ENCODE measurements around the gene LEKR1.
"Not testable (repeated sequence)": the region's sequence is repeated elsewhere in the genome, so short reads cannot be mapped to it uniquely, and the experiment has no call there.

The LEKR1 gene

DNA sequence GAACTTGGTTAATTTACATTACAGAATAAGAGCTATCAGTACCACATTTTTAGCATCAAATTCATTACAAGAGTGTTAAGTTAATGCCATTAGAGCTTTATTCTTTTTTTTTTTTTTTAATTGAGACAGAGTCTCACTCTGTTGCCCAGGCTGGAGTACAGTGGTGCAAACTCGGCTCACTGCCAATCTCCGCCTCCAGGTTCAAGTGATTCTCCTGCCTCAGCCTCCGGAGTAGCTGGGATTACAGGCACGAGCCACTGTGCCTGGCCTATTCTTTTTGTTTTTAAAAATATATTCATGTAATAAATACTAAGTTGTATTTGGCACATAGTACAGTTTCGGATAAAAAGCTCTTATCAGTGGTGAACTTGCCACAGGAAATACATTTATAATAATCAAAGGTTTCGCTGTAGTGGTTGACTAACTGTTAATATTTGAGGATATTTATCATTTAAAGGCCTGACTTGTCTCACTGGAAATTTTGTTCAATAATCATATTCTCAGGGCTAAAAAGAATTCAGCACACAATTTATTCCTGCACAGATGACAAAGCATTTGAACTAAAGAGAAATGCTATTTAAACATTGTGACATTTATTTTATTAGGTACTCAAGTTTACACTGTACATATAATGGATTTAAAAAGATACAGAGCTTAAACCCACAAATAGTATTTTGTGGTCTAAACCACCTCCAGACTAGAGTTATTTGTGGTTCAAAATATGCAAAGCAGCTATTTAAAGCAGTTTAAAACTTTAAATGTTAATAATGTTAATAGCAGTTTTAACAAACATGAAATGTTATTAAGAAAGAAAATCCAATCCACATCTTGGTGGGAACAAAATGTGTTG is 6.1 kb upstream of the LEKR1 start:
- no peaks in the 10 kb centered on the region for H3K9me3 ChIP-seq (ENCODE audit: control insufficient read depth, low read length)
- H3K4me1 ChIP-seq (ENCODE audit: control insufficient read depth, insufficient read depth, low read length, poor library complexity, severe bottlenecking), result peaks cover 22% of the 10 kb centered on the region
- no CpG with 5 or more reads among the region's 6 CpGs for WGBS, 2 experiments (ENCODE audit: insufficient coverage in 2 of 2)
- no peak overlapping the region for H3K4me3 ChIP-seq (ENCODE audit: extremely low read depth, insufficient read depth, low read length, poor library complexity, severe bottlenecking)
- H3K36me3 ChIP-seq (ENCODE audit: control insufficient read depth, insufficient read depth, low read length), result no peaks in the 10 kb centered on the region
- no peak overlapping the region for H3K27ac ChIP-seq (ENCODE audit: low read depth, low read length, severe bottlenecking)

DNA sequence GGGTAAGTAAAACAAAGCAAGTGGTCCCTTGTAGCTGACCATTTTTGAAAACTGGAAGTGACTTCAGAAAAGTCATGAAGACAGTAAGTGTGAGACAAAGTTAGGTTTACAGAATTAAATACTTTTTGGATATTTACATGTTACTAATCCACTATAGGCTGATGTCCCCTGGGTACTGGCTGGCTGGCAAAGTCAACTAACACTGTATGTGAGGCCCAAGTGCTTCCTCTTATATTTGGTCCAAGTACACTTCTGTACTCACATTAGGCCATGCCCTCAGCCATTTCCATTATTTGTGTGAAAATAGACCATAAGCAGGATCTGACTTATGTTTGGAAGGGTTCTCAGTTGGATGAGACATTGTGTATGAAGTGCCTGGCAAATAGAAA is 5.5 kb upstream of the LEKR1 start:
- peaks cover 22% of the 10 kb centered on the region for H3K4me1 ChIP-seq (ENCODE audit: control insufficient read depth, insufficient read depth, low read length, poor library complexity, severe bottlenecking)
- no peaks in the 10 kb centered on the region for H3K36me3 ChIP-seq (ENCODE audit: control insufficient read depth, insufficient read depth, low read length)
- no peaks in the 10 kb centered on the region for H3K9me3 ChIP-seq (ENCODE audit: control insufficient read depth, low read length)
- no peak overlapping the region for H3K4me3 ChIP-seq (ENCODE audit: extremely low read depth, insufficient read depth, low read length, poor library complexity, severe bottlenecking)
- H3K27ac ChIP-seq (ENCODE audit: low read depth, low read length, severe bottlenecking), result no peak overlapping the region

DNA sequence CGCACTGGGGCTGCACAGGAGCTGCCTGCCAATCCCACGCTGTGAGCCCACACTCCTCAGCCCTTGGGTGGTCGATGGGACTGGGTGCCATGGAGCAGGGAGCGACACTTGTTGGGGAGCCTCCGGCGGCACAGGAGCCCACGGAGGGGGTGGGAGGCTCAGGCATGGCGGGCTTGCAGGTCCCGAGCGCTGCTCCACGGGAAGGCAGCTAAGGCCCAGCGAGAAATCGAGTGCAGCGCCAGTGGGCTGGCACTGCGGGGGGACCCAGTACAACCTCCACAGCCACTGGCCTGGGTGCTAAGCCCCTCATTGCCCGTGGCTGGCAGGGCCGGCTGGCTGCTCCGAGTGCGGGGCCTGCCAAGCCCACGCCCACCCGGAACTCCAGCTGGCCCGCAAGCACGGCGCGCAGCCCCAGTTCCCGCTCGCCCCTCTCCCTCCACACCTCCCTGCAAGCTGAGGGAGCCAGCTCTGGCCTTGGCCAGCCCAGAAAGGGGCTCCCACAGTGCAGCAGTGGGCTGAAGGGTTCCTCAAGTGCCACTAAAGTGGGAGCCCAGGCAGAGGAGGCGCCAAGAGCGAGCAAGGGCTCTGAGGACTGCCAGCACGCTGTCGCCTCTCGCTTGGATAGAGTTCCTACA is 3.4 kb upstream of the LEKR1 start:
- not testable (repeated sequence) for H3K27ac ChIP-seq (ENCODE audit: low read depth, low read length, severe bottlenecking); H3K36me3 ChIP-seq (ENCODE audit: control insufficient read depth, insufficient read depth, low read length); H3K9me3 ChIP-seq (ENCODE audit: control insufficient read depth, low read length); H3K4me3 ChIP-seq (ENCODE audit: extremely low read depth, insufficient read depth, low read length, poor library complexity, severe bottlenecking)
- 93 to 98% methylated on average over 14 to 15 of the region's 32 CpGs for WGBS, 2 experiments (ENCODE audit: insufficient coverage in 2 of 2)
- peaks cover 23% of the 10 kb centered on the region for H3K4me1 ChIP-seq (ENCODE audit: control insufficient read depth, insufficient read depth, low read length, poor library complexity, severe bottlenecking)

- 22 to 60% methylated on average over 4 to 7 of the region's 8 CpGs for WGBS, 2 experiments (ENCODE audit: insufficient coverage in 2 of 2)
- H3K9me3 ChIP-seq (ENCODE audit: control insufficient read depth, low read length), result no peaks in the 10 kb centered on the region
- H3K27ac ChIP-seq (ENCODE audit: low read depth, low read length, severe bottlenecking), result peak overlapping the region; percentile 96
- peak overlapping the region; percentile 50 for H3K4me3 ChIP-seq (ENCODE audit: extremely low read depth, insufficient read depth, low read length, poor library complexity, severe bottlenecking)
- peaks cover 3% of the 10 kb centered on the region for H3K4me1 ChIP-seq (ENCODE audit: control insufficient read depth, insufficient read depth, low read length, poor library complexity, severe bottlenecking)
- no peaks in the 10 kb centered on the region for H3K36me3 ChIP-seq (ENCODE audit: control insufficient read depth, insufficient read depth, low read length)
These were observed 384 bp upstream of the LEKR1 start for GRCh38 chr3:156825795-156826143.

DNA sequence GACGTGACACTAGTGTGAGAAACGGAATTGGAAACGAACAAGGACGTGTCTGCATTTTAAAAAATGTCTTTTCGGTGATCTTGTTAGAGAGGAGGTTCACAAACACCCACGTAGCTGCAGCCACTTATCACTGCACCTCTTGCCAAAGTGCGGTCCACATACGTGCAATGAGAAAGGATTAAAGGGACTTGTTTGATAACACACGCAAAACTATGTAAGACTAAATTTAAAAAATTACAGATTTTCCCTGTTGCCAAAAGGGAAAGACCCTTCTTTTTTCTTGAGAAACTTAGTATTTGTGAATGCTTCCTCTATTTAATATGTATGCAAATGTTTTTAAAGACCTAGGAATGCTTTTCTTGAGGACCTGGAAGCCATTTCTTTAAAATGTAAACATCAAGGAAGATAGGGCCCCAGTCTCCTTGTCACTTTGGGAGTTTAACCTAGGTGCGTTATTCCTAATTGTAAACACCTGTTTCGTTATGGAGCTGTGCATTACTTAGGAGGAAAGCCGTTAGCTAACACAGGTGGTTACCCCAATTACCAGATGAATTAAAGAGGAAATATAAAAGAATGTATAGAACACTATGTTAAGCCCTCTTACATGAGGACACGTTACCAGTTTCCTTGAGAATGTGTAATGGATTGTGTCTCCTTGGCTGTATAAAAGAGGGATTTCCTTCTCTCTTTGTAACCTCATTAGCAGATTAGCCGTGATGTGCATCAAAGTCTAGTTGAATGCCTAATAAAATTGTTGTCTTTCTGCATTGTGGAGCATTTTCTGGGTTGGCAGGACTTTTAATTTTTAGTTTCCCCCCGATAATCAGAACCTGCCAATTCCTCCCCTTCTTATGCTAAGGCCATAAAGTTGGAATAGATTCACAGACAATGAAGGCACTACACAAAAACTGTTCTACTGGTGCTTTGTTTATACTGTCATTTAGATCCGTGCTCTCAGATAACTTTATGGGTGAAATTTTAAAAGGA is 1.0 kb downstream of the LEKR1 start:
- whole genome bisulfite sequencing, 2 experiments (ENCODE audit: insufficient coverage in 2 of 2), result 25 to 35% methylated on average over 4 to 7 of the region's 16 CpGs
- Histone ChIP-seq H3K27ac (ENCODE audit: low read depth, low read length, severe bottlenecking) (peak overlapping the region; percentile 96), H3K4me1 (ENCODE audit: control insufficient read depth, insufficient read depth, low read length, poor library complexity, severe bottlenecking) (peaks cover 3% of the 10 kb centered on the region), H3K4me3 (ENCODE audit: extremely low read depth, insufficient read depth, low read length, poor library complexity, severe bottlenecking) (peak overlapping the region; percentile 50), H3K9me3 (ENCODE audit: control insufficient read depth, low read length) (no peaks in the 10 kb centered on the region), H3K36me3 (ENCODE audit: control insufficient read depth, insufficient read depth, low read length) (no peaks in the 10 kb centered on the region)

DNA sequence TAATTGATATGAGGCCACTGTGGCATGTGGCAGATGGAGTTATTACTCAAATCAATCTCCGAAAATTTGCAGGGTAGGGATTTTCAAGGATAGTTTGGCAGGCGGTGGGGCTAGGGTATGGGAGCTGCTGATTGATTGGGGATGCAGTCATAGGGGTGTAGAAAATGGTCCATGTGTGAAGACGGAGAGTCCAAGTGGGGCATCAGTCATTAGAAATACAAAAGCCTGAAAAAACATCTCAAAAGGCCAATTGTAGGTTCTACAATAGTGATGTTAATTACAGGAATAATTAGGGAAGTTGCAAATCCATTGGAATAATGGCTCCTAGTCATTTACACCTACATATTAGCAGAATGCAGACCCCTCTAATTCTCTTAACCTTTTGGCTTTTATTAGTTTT is 4.9 kb downstream of the LEKR1 start:
- Histone ChIP-seq H3K36me3 (ENCODE audit: control insufficient read depth, insufficient read depth, low read length) (no peaks in the 10 kb centered on the region), H3K4me1 (ENCODE audit: control insufficient read depth, insufficient read depth, low read length, poor library complexity, severe bottlenecking) (peaks cover 3% of the 10 kb centered on the region), H3K27ac (ENCODE audit: low read depth, low read length, severe bottlenecking) (no peak overlapping the region), H3K4me3 (ENCODE audit: extremely low read depth, insufficient read depth, low read length, poor library complexity, severe bottlenecking) (no peak overlapping the region), H3K9me3 (ENCODE audit: control insufficient read depth, low read length) (no peaks in the 10 kb centered on the region)
- 65 to 75% methylated on average over 2 of the region's 3 CpGs for WGBS, 2 experiments (ENCODE audit: insufficient coverage in 2 of 2)

- Histone ChIP-seq H3K27ac (ENCODE audit: low read depth, low read length, severe bottlenecking) (no peak overlapping the region), H3K9me3 (ENCODE audit: control insufficient read depth, low read length) (no peaks in the 10 kb centered on the region), H3K4me1 (ENCODE audit: control insufficient read depth, insufficient read depth, low read length, poor library complexity, severe bottlenecking) (peaks cover 6% of the 10 kb centered on the region), H3K36me3 (ENCODE audit: control insufficient read depth, insufficient read depth, low read length) (no peaks in the 10 kb centered on the region), H3K4me3 (ENCODE audit: extremely low read depth, insufficient read depth, low read length, poor library complexity, severe bottlenecking) (no peak overlapping the region)
- WGBS, 2 experiments (ENCODE audit: insufficient coverage in 2 of 2), result 63 to 83% methylated on average over 1 of the region's 2 CpGs
These were observed 8.3 kb downstream of the LEKR1 start for GRCh38 chr3:156834435-156834834.

DNA sequence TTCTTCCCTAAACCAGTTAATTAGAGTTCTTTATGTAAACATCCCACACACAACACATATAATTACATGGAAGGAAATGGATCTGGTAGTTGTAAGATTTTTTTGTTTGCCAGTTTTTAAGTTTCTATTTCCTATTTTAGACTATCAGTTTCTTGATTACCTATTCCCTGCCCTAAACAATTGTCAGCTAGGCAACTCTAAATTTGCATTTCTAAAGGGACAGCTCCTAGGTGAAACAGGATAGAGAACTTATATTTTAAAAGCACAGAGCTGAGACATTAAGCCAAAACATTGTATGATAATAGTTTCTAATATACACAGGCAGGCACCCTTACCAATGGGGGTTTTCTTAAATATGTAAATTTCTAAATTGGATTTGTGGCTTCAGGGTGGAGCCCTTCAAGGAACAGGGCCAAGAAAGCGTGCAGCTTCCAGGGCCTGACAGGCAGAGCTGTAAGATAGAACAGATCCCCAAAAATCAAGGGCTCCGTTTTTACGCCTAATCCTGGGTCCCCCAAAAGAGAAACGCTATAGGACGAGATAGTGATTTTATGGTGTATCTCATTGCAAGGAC is 8.9 kb downstream of the LEKR1 start:
- 83 to 89% methylated on average over 1 to 3 of the region's 5 CpGs for WGBS, 2 experiments (ENCODE audit: insufficient coverage in 2 of 2)
- Histone ChIP-seq H3K4me1 (ENCODE audit: control insufficient read depth, insufficient read depth, low read length, poor library complexity, severe bottlenecking) (peaks cover 6% of the 10 kb centered on the region), H3K9me3 (ENCODE audit: control insufficient read depth, low read length) (no peaks in the 10 kb centered on the region), H3K4me3 (ENCODE audit: extremely low read depth, insufficient read depth, low read length, poor library complexity, severe bottlenecking) (no peak overlapping the region), H3K27ac (ENCODE audit: low read depth, low read length, severe bottlenecking) (no peak overlapping the region), H3K36me3 (ENCODE audit: control insufficient read depth, insufficient read depth, low read length) (no peaks in the 10 kb centered on the region)

- Histone ChIP-seq H3K4me1 (ENCODE audit: control insufficient read depth, insufficient read depth, low read length, poor library complexity, severe bottlenecking) (peaks cover 6% of the 10 kb centered on the region), H3K36me3 (ENCODE audit: control insufficient read depth, insufficient read depth, low read length) (no peaks in the 10 kb centered on the region), H3K27ac (ENCODE audit: low read depth, low read length, severe bottlenecking) (peak overlapping the region; percentile 72), H3K9me3 (ENCODE audit: control insufficient read depth, low read length) (no peaks in the 10 kb centered on the region), H3K4me3 (ENCODE audit: extremely low read depth, insufficient read depth, low read length, poor library complexity, severe bottlenecking) (no peak overlapping the region)
These were observed 10.5 kb downstream of the LEKR1 start for GRCh38 chr3:156836701-156837100.

DNA sequence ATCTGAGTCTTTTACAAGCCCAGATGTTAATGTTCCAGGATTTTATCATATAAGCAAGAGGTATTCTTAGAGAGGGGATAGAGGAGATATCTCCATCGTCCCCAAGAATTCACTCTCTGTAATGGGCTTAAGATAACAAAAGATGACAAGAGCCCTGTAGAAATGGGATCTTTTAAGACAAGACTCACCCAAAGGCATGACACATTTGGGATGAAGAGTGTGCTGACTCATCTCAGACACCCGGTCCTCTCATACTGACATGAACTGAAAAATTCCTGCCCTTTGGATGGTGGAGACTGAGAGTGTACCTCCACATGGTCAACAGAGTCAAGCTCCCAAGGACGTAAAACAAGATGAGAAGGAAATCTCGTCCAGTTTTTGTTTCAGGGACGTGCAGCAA is 11.0 kb downstream of the LEKR1 start:
- no peaks in the 10 kb centered on the region for H3K9me3 ChIP-seq (ENCODE audit: control insufficient read depth, low read length)
- no peak overlapping the region for H3K4me3 ChIP-seq (ENCODE audit: extremely low read depth, insufficient read depth, low read length, poor library complexity, severe bottlenecking)
- 70 to 93% methylated on average over 3 of the region's 5 CpGs for WGBS, 2 experiments (ENCODE audit: insufficient coverage in 2 of 2)
- H3K4me1 ChIP-seq (ENCODE audit: control insufficient read depth, insufficient read depth, low read length, poor library complexity, severe bottlenecking), result peaks cover 6% of the 10 kb centered on the region
- no peak overlapping the region for H3K27ac ChIP-seq (ENCODE audit: low read depth, low read length, severe bottlenecking)
- H3K36me3 ChIP-seq (ENCODE audit: control insufficient read depth, insufficient read depth, low read length), result no peaks in the 10 kb centered on the region

Data from mesodermal cell (in vitro differentiated cells).